Left ventricle myocardium inferior (tissue), 1 donor: ENCODE data around the gene ZBTB46. TPM values are rescaled to one million over a fixed set of nuclear protein-coding genes. Genes with fewer than 3 reads are reported as not detected.

Experiments used
- DNase-seq: peaks from one replicate; pipeline ENCODE4 v3.0.0-alpha.2; 2020
- H3K27ac ChIP-seq: fragments of 200-600 bp; replicated peaks from 2 replicates; pipeline ENCODE4 v1.8.0; 2021
- H3K27me3 ChIP-seq: fragments of 200-600 bp; 2 replicates; pipeline ENCODE4 v1.8.0; 2021; ENCODE audit warnings: low read depth
- H3K36me3 ChIP-seq: fragments of 200-600 bp; 2 replicates; pipeline ENCODE4 v1.8.0; 2021
- H3K4me1 ChIP-seq: fragments of 200-600 bp; 2 replicates; pipeline ENCODE4 v1.8.0; 2021
- H3K4me3 ChIP-seq: fragments of 200-600 bp; 2 replicates; pipeline ENCODE4 v1.8.0; 2021; ENCODE audit warnings: mild to moderate bottlenecking, moderate library complexity
- H3K9me3 ChIP-seq: fragments of 200-600 bp; replicated peaks from 2 replicates; pipeline ENCODE4 v1.8.0; 2021
- intact Hi-C: fragments of 100-400 bp; cut with micrococcal nuclease; formaldehyde crosslinking; loops from one replicate; pipeline ENCODE4 v1.11.0; 2022
- total RNA-seq: library from RNA; stranded (reverse); fragmentation: NEBNext Ultra II Directional; extraction: Animal tissue kit (Norgen Biotek cat#: 25700); gene quantifications from one replicate; pipeline ENCODE4 v1.2.1, GENCODE V29; 2021
- TF ChIP-seq, protein P1 (sequence below): fragments of 200-600 bp; IDR thresholded peaks from 2 replicates; pipeline ENCODE4 v1.8.0; 2021; ENCODE audit warnings: antibody characterized with exemption, mild to moderate bottlenecking, borderline replicate concordance
- donor health status: DM: no; HTN: yes; CAD: no; lungs with severe emphysema.

The ZBTB46 gene
- total RNA-seq, 1 donor from 2014 or later = 13.6 TPM

DNA sequence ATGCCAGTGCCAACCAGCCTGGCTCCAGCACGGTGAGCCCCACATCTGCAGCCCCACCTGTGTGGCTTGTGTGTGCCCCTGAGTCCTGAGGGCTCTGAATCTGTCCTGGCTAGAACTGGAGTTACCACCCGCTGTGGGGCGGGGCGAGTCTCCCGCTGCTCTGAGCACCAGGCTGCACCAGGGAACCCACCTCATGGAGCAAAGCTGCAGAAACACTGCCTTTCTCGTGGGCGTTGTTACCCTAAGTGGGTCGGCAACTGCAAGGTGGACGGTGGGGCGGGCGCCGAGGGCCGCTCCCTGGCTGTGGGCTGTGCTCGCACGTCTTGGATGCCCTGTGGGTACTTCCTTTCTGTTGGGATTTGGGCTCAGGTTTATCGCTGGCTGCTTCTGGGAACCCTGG is 12.7 kb upstream of the ZBTB46 start:
- Histone ChIP-seq H3K27me3 (no peaks in the 10 kb centered on the region), H3K4me3 (no peak overlapping the region), H3K36me3 (no peaks in the 10 kb centered on the region), H3K4me1 (peaks cover 53% of the 10 kb centered on the region), H3K9me3 (no peaks in the 10 kb centered on the region), H3K27ac (peak overlapping the region; percentile 92)
- no peak for DNase-seq
- intact Hi-C loops = no loop called here
- TF ChIP-seq, protein P1, sequence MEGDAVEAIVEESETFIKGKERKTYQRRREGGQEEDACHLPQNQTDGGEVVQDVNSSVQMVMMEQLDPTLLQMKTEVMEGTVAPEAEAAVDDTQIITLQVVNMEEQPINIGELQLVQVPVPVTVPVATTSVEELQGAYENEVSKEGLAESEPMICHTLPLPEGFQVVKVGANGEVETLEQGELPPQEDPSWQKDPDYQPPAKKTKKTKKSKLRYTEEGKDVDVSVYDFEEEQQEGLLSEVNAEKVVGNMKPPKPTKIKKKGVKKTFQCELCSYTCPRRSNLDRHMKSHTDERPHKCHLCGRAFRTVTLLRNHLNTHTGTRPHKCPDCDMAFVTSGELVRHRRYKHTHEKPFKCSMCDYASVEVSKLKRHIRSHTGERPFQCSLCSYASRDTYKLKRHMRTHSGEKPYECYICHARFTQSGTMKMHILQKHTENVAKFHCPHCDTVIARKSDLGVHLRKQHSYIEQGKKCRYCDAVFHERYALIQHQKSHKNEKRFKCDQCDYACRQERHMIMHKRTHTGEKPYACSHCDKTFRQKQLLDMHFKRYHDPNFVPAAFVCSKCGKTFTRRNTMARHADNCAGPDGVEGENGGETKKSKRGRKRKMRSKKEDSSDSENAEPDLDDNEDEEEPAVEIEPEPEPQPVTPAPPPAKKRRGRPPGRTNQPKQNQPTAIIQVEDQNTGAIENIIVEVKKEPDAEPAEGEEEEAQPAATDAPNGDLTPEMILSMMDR = no peak

DNA sequence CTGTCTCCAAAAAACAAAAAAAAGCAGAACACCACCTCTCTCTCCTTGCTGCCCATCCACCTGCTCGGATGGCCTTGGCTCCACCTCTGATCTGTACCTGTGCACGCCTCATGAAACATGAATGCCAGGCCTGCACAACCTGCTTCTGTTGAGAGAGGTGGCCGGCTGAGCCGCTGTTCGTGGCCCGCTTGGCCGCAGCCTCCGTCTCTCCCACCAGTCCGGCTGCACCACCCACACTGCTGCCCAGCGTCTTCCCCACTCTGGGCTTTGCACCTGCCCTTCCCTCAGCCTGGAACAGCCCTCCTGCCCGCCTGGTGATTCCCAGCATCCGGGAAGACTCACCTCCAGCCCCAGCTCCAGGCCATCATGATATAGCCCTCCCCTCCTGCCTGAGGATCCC is 12.2 kb upstream of the ZBTB46 start:
- no peak for DNase-seq
- Histone ChIP-seq H3K36me3 (no peaks in the 10 kb centered on the region), H3K27ac (no peak overlapping the region)

DNA sequence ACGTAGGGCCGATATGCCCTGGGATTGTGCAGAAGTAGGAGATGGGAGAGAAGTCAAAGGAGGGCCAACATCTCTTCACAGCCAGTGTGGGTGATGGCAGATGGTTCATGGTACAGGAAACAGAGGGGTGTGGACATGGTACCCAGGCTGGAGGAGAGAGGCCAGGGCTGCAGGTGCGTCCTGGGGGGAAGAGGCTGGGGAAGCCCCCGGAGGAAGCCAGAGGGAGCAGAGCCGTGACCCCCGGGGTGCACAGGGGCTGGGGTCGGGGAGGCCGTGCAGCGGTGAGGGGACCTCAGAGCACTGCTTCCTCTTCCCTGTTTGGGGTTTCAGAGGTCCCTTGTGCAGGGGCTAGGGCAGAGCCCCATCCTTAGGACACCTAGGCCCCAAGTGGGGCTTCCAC is 11.2 kb upstream of the ZBTB46 start:
- Histone ChIP-seq H3K27me3 (no peaks in the 10 kb centered on the region), H3K9me3 (no peaks in the 10 kb centered on the region), H3K4me3 (no peak overlapping the region), H3K4me1 (peaks cover 38% of the 10 kb centered on the region), H3K36me3 (no peaks in the 10 kb centered on the region), H3K27ac (no peak overlapping the region)
- TF ChIP-seq, protein P1 = no peak
- intact Hi-C loops = no loop called here
- DNase-seq = no peak

More for the DNA sequence above, 12.2 kb upstream of the ZBTB46 start:
- Histone ChIP-seq H3K4me1 (peaks cover 48% of the 10 kb centered on the region), H3K4me3 (no peak overlapping the region), H3K27me3 (no peaks in the 10 kb centered on the region), H3K9me3 (no peaks in the 10 kb centered on the region)
- intact Hi-C loops = no loop called here
- TF ChIP-seq, protein P1 = no peak

GRCh38 chr20:63840405-63840828 is 9.4 kb upstream of the ZBTB46 start:
- H3K27me3 ChIP-seq = no peaks in the 10 kb centered on the region
- TF ChIP-seq, protein P1 = no peak
- intact Hi-C loops = no loop called here
- DNase-seq = no peak
- H3K9me3 ChIP-seq = no peaks in the 10 kb centered on the region
- peaks cover 22% of the 10 kb centered on the region for H3K4me1 ChIP-seq
- H3K27ac ChIP-seq = no peak overlapping the region
- H3K36me3 ChIP-seq = no peaks in the 10 kb centered on the region
- H3K4me3 ChIP-seq = no peak overlapping the region

- Histone ChIP-seq H3K27ac (no peak overlapping the region), H3K36me3 (no peaks in the 10 kb centered on the region), H3K4me1 (peaks cover 22% of the 10 kb centered on the region), H3K27me3 (no peaks in the 10 kb centered on the region), H3K4me3 (no peak overlapping the region), H3K9me3 (no peaks in the 10 kb centered on the region)
- intact Hi-C loops = no loop called here
- DNase-seq = no peak
- TF ChIP-seq, protein P1 = no peak
Observed at GRCh38 chr20:63839620-63840019, 8.6 kb upstream of the ZBTB46 start.

DNA sequence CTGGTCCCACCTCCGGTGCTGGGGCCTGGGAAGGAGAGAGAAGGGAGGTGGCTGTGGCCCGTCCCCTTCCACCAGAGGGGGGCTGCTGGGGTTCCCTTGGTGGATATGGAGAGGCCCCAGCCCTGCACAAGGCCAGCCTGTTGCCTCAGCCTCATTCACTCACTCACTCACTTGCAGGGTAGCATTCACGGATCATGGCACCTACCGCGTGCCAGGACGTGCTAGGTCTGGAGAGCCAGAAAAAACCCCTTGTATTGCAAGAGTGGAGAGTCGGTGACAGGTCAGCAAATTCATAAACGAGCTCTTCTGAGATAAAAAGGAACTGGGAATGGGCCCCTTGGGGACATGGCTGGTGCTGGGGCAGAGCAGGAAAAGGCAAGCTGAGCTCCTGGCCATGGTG is 6.4 kb upstream of the ZBTB46 start:
- no peak for DNase-seq
- no peaks in the 10 kb centered on the region for H3K27me3 ChIP-seq
- no peak overlapping the region for H3K4me3 ChIP-seq
- no peaks in the 10 kb centered on the region for H3K36me3 ChIP-seq
- H3K9me3 ChIP-seq = no peaks in the 10 kb centered on the region
- H3K4me1 ChIP-seq = peaks cover 31% of the 10 kb centered on the region
- TF ChIP-seq, protein P1 = no peak
- intact Hi-C loops = no loop called here
- no peak overlapping the region for H3K27ac ChIP-seq
